HepG2 (cell line): Measurements from ENCODE around the gene SMYD1. TPM values are rescaled to one million over a fixed set of nuclear protein-coding genes. Genes with fewer than 3 reads are reported as not detected.

ENCODE experiments used
- ATAC-seq: fragments of 200-7000 bp; cut with Tn5 transposase; 3 replicates; pipeline ENCODE4 v1.9.1; 2020; ENCODE audit warnings: mild to moderate bottlenecking, moderate library complexity
- BruUV-seq: library from RNA; stranded (reverse); fragments of 400-500 nt; replicated peaks from 2 replicates; lab custom pipeline; 2021; lab: Mats Ljungman, UMichigan
- CTCF ChIA-PET: fragments of 300-600 bp; formaldehyde crosslinking; extraction: SDS; loops from one replicate; lab custom pipeline; 2021; ENCODE audit warnings: low total read pairs, inconsistent platforms, low intra/inter-chr PET ratio; lab: Yijun Ruan, JAX
- POLR2A ChIA-PET: fragments of 350-600 bp; sonication (Branson Sonifier 250); formaldehyde crosslinking; loops from one replicate; lab custom pipeline; 2020; ENCODE audit warnings: antibody characterized with exemption, inconsistent platforms; lab: Yijun Ruan, JAX
- DNase-seq: peaks from one replicate; pipeline ENCODE4 v3.0.0-alpha.2; 2015; ENCODE audit warnings: low spot score
- FAIRE-seq: peaks from 3 replicates; lab custom pipeline; 2011; peaks lifted over from hg19 to GRCh38; lab: Jason Lieb, UNC
- H2AFZ ChIP-seq: one replicate; pipeline ENCODE4 v1.6.1; 2011; ENCODE audit warnings: low read length, inconsistent platforms
- H3K27ac ChIP-seq: fragments of 300-600 bp; 3 replicates; pipeline ENCODE4 v1.8.0; 2011; ENCODE audit warnings: mixed run types, mild to moderate bottlenecking, mixed read lengths, low read length, inconsistent platforms; ENCODE audit not compliant: insufficient read depth; ENCODE audit errors: extremely low read length
- H3K27me3 ChIP-seq, 2 experiments: fragments of 200-600 bp in 1 of 2; 2 replicates in 1 of 2; 3 replicates in 1 of 2; pipeline versions ENCODE4 v1.6.0 to v1.8.0; 2011; ENCODE audit warnings: low read length in 2 of 2, mild to moderate bottlenecking in 2 of 2, moderate library complexity in 2 of 2, inconsistent platforms in 1 of 2; ENCODE audit not compliant: insufficient read depth in 2 of 2, control insufficient read depth in 1 of 2
- H3K36me3 ChIP-seq, 2 experiments: fragments of 200-600 bp in 1 of 2; replicated peaks in 1 of 2; 2 replicates in 1 of 2; 3 replicates in 1 of 2; pipeline versions ENCODE4 v1.5.1 to v1.8.0; 2011; ENCODE audit warnings: low read length in 2 of 2, inconsistent platforms in 1 of 2; ENCODE audit not compliant: insufficient read depth in 2 of 2, control insufficient read depth in 1 of 2
- H3K4me1 ChIP-seq: 2 replicates; pipeline ENCODE4 v1.5.1; 2012; ENCODE audit warnings: low read length, inconsistent platforms; ENCODE audit not compliant: insufficient read depth
- H3K4me2 ChIP-seq: 2 replicates; pipeline ENCODE4 v1.6.0; 2011; ENCODE audit warnings: low read depth, low read length, inconsistent platforms
- H3K4me3 ChIP-seq, 3 experiments: fragments of 200-600 bp in 1 of 3; sonication (generic), shearing (Covaris generic) in 1 of 3; replicated peaks in 1 of 3; 2 replicates each; pipeline ENCODE4 v1.5.1; 2011 to 2016; ENCODE audit warnings: low read length in 3 of 3, inconsistent platforms in 2 of 3, low read depth in 2 of 3, mild to moderate bottlenecking in 2 of 3, control low read depth in 1 of 3, mixed read lengths in 1 of 3; ENCODE audit not compliant: insufficient read depth in 1 of 3
- H3K79me2 ChIP-seq: one replicate; pipeline ENCODE4 v1.6.1; 2011; ENCODE audit warnings: low read length, inconsistent platforms; ENCODE audit not compliant: insufficient read depth
- H3K9ac ChIP-seq: 2 replicates; pipeline ENCODE4 v1.6.0; 2011; ENCODE audit warnings: mild to moderate bottlenecking, low read depth, low read length, inconsistent platforms; ENCODE audit not compliant: insufficient read depth
- H3K9me3 ChIP-seq: 2 replicates; pipeline ENCODE4 v1.5.1; 2012; ENCODE audit warnings: mild to moderate bottlenecking, low read length
- H4K20me1 ChIP-seq: 2 replicates; pipeline ENCODE4 v1.6.0; 2011; ENCODE audit warnings: inconsistent platforms, mild to moderate bottlenecking, low read length, moderate library complexity; ENCODE audit not compliant: insufficient read depth
- BCL6 ChIP-seq: IDR thresholded peaks from 2 replicates; pipeline ENCODE4 v1.6.1; 2016; ENCODE audit warnings: missing genetic modification reagents, missing compliant biosample characterization
- DNMT3B ChIP-seq: conservative IDR thresholded peaks from 2 replicates; pipeline ENCODE4 v1.6.1; 2016; ENCODE audit warnings: missing biosample characterization, control low read depth
- E2F1 ChIP-seq: sonication (generic); formaldehyde crosslinking; IDR thresholded peaks from 2 replicates; pipeline ENCODE4 v1.5.0; 2020; ENCODE audit warnings: missing genetic modification reagents
- RERE ChIP-seq: IDR thresholded peaks from 2 replicates; pipeline ENCODE4 v1.6.1; 2016; ENCODE audit warnings: low read depth, missing genetic modification reagents, missing compliant biosample characterization
- TCF7L2 ChIP-seq: IDR thresholded peaks from 2 replicates; pipeline ENCODE4 v1.6.1; 2011; ENCODE audit warnings: mild to moderate bottlenecking, low read depth, low read length, moderate library complexity
- ZNF205 ChIP-seq: IDR thresholded peaks from 2 replicates; pipeline ENCODE4 v1.6.1; 2018; ENCODE audit warnings: missing biosample characterization, missing genetic modification reagents
- ZNF530 ChIP-seq: sonication (generic); formaldehyde crosslinking; IDR thresholded peaks from 2 replicates; pipeline ENCODE4 v1.5.0; 2020; ENCODE audit warnings: low read depth, mild to moderate bottlenecking, missing genetic modification reagents
- WGBS: methylation state at CpG from one replicate; pipeline ENCODE4 v1.1.6; 2017; ENCODE audit warnings: low lambda C conversion rate; 5-methylcytosine and 5-hydroxymethylcytosine counted together
- in situ Hi-C: cut with HindIII; loops from 2 replicates; pipeline ENCODE4 v1.10.0; 2017; ENCODE audit warnings: low pct_unique_long_range_greater_than_20kb; ENCODE audit not compliant: extremely low pct_ligation_motif_present
- intact Hi-C: fragments of 100-400 bp; cut with micrococcal nuclease; formaldehyde crosslinking; loops from one replicate; pipeline ENCODE4 v1.10.0; 2022; ENCODE audit not compliant: unreplicated experiment
- polyA plus RNA-seq, 8 experiments: library from polyadenylated mRNA; depleted of rRNA in 3 of 8; stranded (reverse) in 7 of 8; unstranded in 1 of 8; fragments of >200 nt; fragmentation: Illumina TruSeq in 4 of 8; extraction: Trizol in 4 of 8; gene quantifications; 2 replicates each; pipeline versions ENCODE4 v1.2.1 to v1.2.3, GENCODE V29; 2011 to 2016; ENCODE audit warnings: low read depth in 4 of 8, missing spikeins in 1 of 8, mixed read lengths in 1 of 8; ENCODE audit not compliant: insufficient read depth in 1 of 8
- total RNA-seq, 5 experiments: library from RNA; depleted of rRNA; stranded (reverse); fragments of >200 nt; fragmentation: Illumina TruSeq; extraction: Trizol; gene quantifications; 2 replicates each; pipeline ENCODE4 v1.2.3, GENCODE V29; 2016; ENCODE audit warnings: low read depth in 1 of 5
- TF ChIP-seq, protein P1 (sequence below): IDR thresholded peaks from 2 replicates; pipeline ENCODE4 v1.6.1; 2012; ENCODE audit warnings: low read depth, low read length, improper control_type of control experiment
- TF ChIP-seq, protein P2 (sequence below): sonication (generic); formaldehyde crosslinking; IDR thresholded peaks from 2 replicates; pipeline ENCODE4 v1.8.0; 2022; ENCODE audit warnings: mild to moderate bottlenecking, missing genetic modification reagents, moderate library complexity
- TF ChIP-seq, protein P3 (sequence below): sonication (generic); formaldehyde crosslinking; IDR thresholded peaks from 2 replicates; pipeline ENCODE4 v1.4.0; 2020; ENCODE audit warnings: low read depth, mild to moderate bottlenecking, missing genetic modification reagents

Gene SMYD1
- total and polyA plus RNA-seq, 2 of the 13 experiments (the other 11 are each of a cell fraction or from before 2014, with no cell fraction given) = not detected

DNA sequence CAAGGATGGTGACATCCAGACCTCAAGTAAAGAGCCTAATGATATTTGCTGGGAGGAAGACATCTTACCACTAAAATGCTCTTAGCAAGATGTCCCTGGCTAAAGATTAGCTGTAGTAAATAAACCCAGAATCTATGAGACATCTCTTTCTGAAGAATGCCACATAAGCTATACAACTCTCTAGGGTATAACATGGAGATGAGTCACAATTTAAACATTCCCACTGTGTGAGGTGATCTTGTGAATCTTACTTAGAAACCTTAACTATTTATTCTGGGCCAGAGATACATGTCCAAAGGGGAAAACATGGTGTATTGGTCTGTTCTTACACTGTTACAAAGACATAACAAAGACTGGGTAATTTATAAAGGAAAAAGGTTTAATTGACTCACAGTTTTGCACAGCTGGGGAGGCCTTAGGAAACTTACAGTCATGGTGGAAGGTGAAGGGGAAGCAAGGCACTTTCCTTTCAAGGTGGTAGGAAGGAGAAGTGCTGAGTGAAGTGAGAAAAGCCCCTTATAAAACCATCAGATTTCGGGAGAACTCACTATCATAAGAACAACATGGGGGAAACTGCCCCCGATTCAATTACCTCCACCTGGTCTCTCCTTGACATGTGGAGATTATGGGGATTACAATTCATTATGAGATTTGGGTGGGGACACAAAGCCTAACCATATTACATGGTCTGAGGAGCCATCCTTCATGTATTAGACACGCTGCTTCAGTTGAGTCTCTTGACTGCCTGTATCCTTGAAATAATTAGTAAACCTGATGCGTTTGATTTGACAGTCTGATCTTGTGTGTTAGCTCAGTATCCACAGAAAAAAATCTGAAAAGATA is 29.1 kb upstream of the SMYD1 start:
- Histone ChIP-seq H3K4me3 (no peak overlapping the region), H3K27ac (no peak overlapping the region), H3K9ac (no peak overlapping the region), H3K4me1 (peaks cover 17% of the 10 kb centered on the region), H3K79me2 (no peaks in the 10 kb centered on the region), H3K4me2 (no peak overlapping the region), H3K27me3 (no peaks in the 10 kb centered on the region), H4K20me1 (no peaks in the 10 kb centered on the region), H3K36me3 (no peaks in the 10 kb centered on the region; a peak in 1 of 5 replicates), H2AFZ (no peak overlapping the region), H3K9me3 (no peaks in the 10 kb centered on the region)
- intact Hi-C loops (no loop called here), in situ Hi-C loops (no loop called here)
- FAIRE-seq (no peak), DNase-seq (peak; percentile 74), ATAC-seq (peak; percentile 83)
- WGBS = 94% methylated on average over 4 of the region's 4 CpGs
- ChIA-PET CTCF (no interaction called here), POLR2A (interaction anchor here (1.0 to 3.0 kb wide), 3 partner anchors 11 to 22 kb away, joined by 5 to 15 read pairs (median 7); partner anchors contain the start of gene RNU2-63P)
- BruUV-seq = no TSS peak
- TF ChIP-seq, protein P1, sequence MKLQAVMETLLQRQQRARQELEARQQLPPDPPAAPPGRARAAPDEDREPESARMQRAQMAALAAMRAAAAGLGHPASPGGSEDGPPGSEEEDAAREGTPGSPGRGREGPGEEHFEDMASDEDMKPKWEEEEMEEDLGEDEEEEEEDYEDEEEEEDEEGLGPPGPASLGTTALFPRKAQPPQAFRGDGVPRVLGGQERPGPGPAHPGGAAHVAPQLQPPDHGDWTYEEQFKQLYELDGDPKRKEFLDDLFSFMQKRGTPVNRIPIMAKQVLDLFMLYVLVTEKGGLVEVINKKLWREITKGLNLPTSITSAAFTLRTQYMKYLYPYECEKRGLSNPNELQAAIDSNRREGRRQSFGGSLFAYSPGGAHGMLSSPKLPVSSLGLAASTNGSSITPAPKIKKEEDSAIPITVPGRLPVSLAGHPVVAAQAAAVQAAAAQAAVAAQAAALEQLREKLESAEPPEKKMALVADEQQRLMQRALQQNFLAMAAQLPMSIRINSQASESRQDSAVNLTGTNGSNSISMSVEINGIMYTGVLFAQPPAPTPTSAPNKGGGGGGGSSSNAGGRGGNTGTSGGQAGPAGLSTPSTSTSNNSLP = 0 out of 2 replicates have a peak, but pooled peaks have one; percentile 18
- TF ChIP-seq ZNF530 (CRISPR knock-in tag) (no peak), BCL6 (CRISPR knock-in tag) (0 out of 2 replicates have a peak, but pooled peaks have one; percentile 7), DNMT3B (CRISPR knock-in tag) (no peak), RERE (CRISPR knock-in tag) (no peak), TCF7L2 (no peak), ZNF205 (CRISPR knock-in tag) (no peak), E2F1 (CRISPR knock-in tag) (no peak)
- TF ChIP-seq, protein P2, sequence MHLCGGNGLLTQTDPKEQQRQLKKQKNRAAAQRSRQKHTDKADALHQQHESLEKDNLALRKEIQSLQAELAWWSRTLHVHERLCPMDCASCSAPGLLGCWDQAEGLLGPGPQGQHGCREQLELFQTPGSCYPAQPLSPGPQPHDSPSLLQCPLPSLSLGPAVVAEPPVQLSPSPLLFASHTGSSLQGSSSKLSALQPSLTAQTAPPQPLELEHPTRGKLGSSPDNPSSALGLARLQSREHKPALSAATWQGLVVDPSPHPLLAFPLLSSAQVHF (CRISPR knock-in tag) = no peak
- TF ChIP-seq, protein P3, sequence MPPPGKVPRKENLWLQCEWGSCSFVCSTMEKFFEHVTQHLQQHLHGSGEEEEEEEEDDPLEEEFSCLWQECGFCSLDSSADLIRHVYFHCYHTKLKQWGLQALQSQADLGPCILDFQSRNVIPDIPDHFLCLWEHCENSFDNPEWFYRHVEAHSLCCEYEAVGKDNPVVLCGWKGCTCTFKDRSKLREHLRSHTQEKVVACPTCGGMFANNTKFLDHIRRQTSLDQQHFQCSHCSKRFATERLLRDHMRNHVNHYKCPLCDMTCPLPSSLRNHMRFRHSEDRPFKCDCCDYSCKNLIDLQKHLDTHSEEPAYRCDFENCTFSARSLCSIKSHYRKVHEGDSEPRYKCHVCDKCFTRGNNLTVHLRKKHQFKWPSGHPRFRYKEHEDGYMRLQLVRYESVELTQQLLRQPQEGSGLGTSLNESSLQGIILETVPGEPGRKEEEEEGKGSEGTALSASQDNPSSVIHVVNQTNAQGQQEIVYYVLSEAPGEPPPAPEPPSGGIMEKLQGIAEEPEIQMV (CRISPR knock-in tag) = no peak
